ENCODE results near the gene RXRB. TPM values are rescaled to one million over a fixed set of nuclear protein-coding genes. Genes with fewer than 3 reads are reported as not detected.

RXRB gene
- total and polyA plus RNA-seq, 10 of the 15 experiments (the other 5 are each of a cell fraction or from before 2014, with no cell fraction given), result 0.71 to 35.0 (median 20.4) TPM

GRCh38 chr6:33185654-33186187 is 14.7 kb downstream of the RXRB start:
- Histone ChIP-seq H3K27me3 (replicated peaks in 1 of 2; ENCODE audit: control insufficient read depth in 2 of 2, insufficient read depth in 2 of 2, low read length in 1 of 2) (no peaks in the 10 kb centered on the region; a peak in 1 of 4 replicates), H3K4me1 (ENCODE audit: control insufficient read depth, insufficient read depth, low read length) (peaks cover 6% of the 10 kb centered on the region), H3K79me2 (ENCODE audit: control insufficient read depth, insufficient read depth, low read length) (no peaks in the 10 kb centered on the region), H3K4me3 (no peak overlapping the region), H3K9ac (ENCODE audit: control insufficient read depth, insufficient read depth, low read length) (no peak overlapping the region), H3K27ac (ENCODE audit: control insufficient read depth, insufficient read depth) (no peak overlapping the region), H4K20me1 (ENCODE audit: control insufficient read depth, insufficient read depth) (no peaks in the 10 kb centered on the region), H3K36me3 (ENCODE audit: control insufficient read depth in 2 of 2, insufficient read depth in 2 of 2, low read length in 1 of 2) (no peaks in the 10 kb centered on the region), H2AFZ (ENCODE audit: control insufficient read depth, low read depth, low read length) (no peak overlapping the region), H3K4me2 (ENCODE audit: control insufficient read depth, insufficient read depth) (no peak overlapping the region), H3K9me3 (replicated peaks; ENCODE audit: control insufficient read depth, insufficient read depth, low read length) (peaks cover 9% of the 10 kb centered on the region)
- CTCF ChIA-PET, result no interaction called here
- SMC1A ChIA-PET (ENCODE audit: uncharacterized antibody, unreplicated experiment), result no interaction called here
- FAIRE-seq (no peak), ATAC-seq (no peak), DNase-seq (ENCODE audit: low read depth, low spot score) (no peak)
- in situ Hi-C loops (cut with MboI), result no loop called here
- WGBS (ENCODE audit: insufficient coverage, insufficient replicate concordance, low lambda C conversion rate, missing lambda C conversion rate), result 0% methylated on average over 2 of the region's 4 CpGs
- no TSS peak for BruUV-seq (replicated peaks)
- TF ChIP-seq EGR1 (IDR thresholded peaks at IDR 0.05; ENCODE audit: borderline replicate concordance in 1 of 2, low read depth in 2 of 2, low read length in 2 of 2), result no peak
- POLR2A ChIA-PET, result no interaction called here
- intact Hi-C loops (cut with micrococcal nuclease; ENCODE audit: unreplicated experiment), result no loop called here
- RAD21 ChIA-PET (ENCODE audit: unreplicated experiment), result no interaction called here

DNA sequence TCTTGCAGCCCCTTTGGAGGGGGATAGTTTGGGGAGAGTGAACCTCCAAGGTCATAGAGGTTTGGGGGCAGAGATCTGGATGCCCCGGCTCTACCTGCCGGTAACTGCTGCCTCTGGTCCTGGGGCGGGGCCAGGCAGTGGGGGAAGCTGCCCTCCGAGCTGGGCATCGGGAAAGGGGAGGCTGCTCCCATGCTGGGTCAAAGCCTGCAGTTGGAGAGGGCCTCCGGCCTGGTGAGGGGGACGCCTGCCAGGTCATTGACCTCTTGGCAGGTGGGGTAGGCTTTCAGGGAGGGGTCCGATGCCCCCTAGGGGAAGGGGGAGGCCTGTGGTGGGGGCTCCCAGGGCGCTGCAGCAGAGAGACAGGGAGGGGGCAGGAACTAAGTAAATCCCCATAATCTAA is 15.3 kb downstream of the RXRB start:
- peaks cover 6% of the 10 kb centered on the region for H3K4me1 ChIP-seq (ENCODE audit: control insufficient read depth, insufficient read depth, low read length)
- ChIA-PET RAD21 (ENCODE audit: unreplicated experiment) (no interaction called here), CTCF (no interaction called here), SMC1A (ENCODE audit: uncharacterized antibody, unreplicated experiment) (no interaction called here), POLR2A (no interaction called here)
- no peak overlapping the region for H3K27ac ChIP-seq (ENCODE audit: control insufficient read depth, insufficient read depth)
- H3K79me2 ChIP-seq (ENCODE audit: control insufficient read depth, insufficient read depth, low read length), result no peaks in the 10 kb centered on the region
- H3K9me3 ChIP-seq (replicated peaks; ENCODE audit: control insufficient read depth, insufficient read depth, low read length), result peaks cover 9% of the 10 kb centered on the region
- ATAC-seq (no peak), FAIRE-seq (no peak), DNase-seq (ENCODE audit: low read depth, low spot score) (no peak)
- no peak overlapping the region for H3K4me2 ChIP-seq (ENCODE audit: control insufficient read depth, insufficient read depth)
- BruUV-seq (replicated peaks), result no TSS peak
- WGBS (ENCODE audit: insufficient coverage, insufficient replicate concordance, low lambda C conversion rate, missing lambda C conversion rate), result 64% methylated on average over 6 of the region's 9 CpGs
- no peaks in the 10 kb centered on the region for H3K36me3 ChIP-seq (ENCODE audit: control insufficient read depth in 2 of 2, insufficient read depth in 2 of 2, low read length in 1 of 2)
- intact Hi-C loops (cut with micrococcal nuclease; ENCODE audit: unreplicated experiment) (no loop called here), in situ Hi-C loops (cut with MboI) (no loop called here)
- no peak for TF ChIP-seq SMAD5 (IDR thresholded peaks at IDR 0.05; ENCODE audit: low read depth)
- TF ChIP-seq PML (IDR thresholded peaks at IDR 0.05; ENCODE audit: low read length), result no peak
- TF ChIP-seq TAF1 (IDR thresholded peaks at IDR 0.05; ENCODE audit: borderline replicate concordance, low read depth, low read length), result no peak
- no peak for TF ChIP-seq DPF2 (IDR thresholded peaks at IDR 0.05)
- H3K27me3 ChIP-seq (replicated peaks in 1 of 2; ENCODE audit: control insufficient read depth in 2 of 2, insufficient read depth in 2 of 2, low read length in 1 of 2), result no peaks in the 10 kb centered on the region; a peak in 1 of 4 replicates
- no peak overlapping the region for H3K9ac ChIP-seq (ENCODE audit: control insufficient read depth, insufficient read depth, low read length)
- no peak overlapping the region for H3K4me3 ChIP-seq
- H4K20me1 ChIP-seq (ENCODE audit: control insufficient read depth, insufficient read depth), result no peaks in the 10 kb centered on the region
- H2AFZ ChIP-seq (ENCODE audit: control insufficient read depth, low read depth, low read length), result no peak overlapping the region

All from GM12878 (cell line).